Trophoblast cell (in vitro differentiated cells and primary cell): ENCODE results near the gene GCLC.

Experiments
- DNase-seq, 2 donors: peaks; one replicate each; pipeline ENCODE4 v3.0.0-alpha.2; 2016
- H2AFZ ChIP-seq: 2 replicates; pipeline ENCODE4 v1.6.1; 2013; ENCODE audit warnings: low read length, moderate library complexity, mild to moderate bottlenecking; ENCODE audit not compliant: insufficient read depth, poor library complexity
- H2AK5ac ChIP-seq: 2 replicates; pipeline ENCODE4 v1.6.1; 2013; ENCODE audit warnings: mild to moderate bottlenecking, low read length
- H2BK120ac ChIP-seq: 2 replicates; pipeline ENCODE4 v1.6.1; 2013; ENCODE audit warnings: low read length, mild to moderate bottlenecking, moderate library complexity; ENCODE audit not compliant: insufficient read depth, poor library complexity
- H2BK12ac ChIP-seq: 2 replicates; pipeline ENCODE4 v1.6.1; 2013; ENCODE audit warnings: mild to moderate bottlenecking, low read length, moderate library complexity
- H2BK5ac ChIP-seq: 2 replicates; pipeline ENCODE4 v1.6.1; 2013; ENCODE audit warnings: low read length, low read depth, moderate library complexity, mild to moderate bottlenecking; ENCODE audit not compliant: poor library complexity
- H3K14ac ChIP-seq: 2 replicates; pipeline ENCODE4 v1.6.1; 2013; ENCODE audit warnings: mild to moderate bottlenecking, low read length
- H3K18ac ChIP-seq: 2 replicates; pipeline ENCODE4 v1.6.1; 2013; ENCODE audit warnings: mild to moderate bottlenecking, low read length
- H3K23ac ChIP-seq: 2 replicates; pipeline ENCODE4 v1.6.1; 2013; ENCODE audit warnings: low read length
- H3K27ac ChIP-seq: 2 replicates; pipeline ENCODE4 v1.5.1; 2013; ENCODE audit warnings: low read depth, mild to moderate bottlenecking, inconsistent platforms, low read length, moderate library complexity
- H3K27me3 ChIP-seq: 2 replicates; pipeline ENCODE4 v1.6.1; 2013; ENCODE audit warnings: inconsistent platforms, mild to moderate bottlenecking, low read length, moderate library complexity; ENCODE audit not compliant: insufficient read depth
- H3K36me3 ChIP-seq, 2 experiments: 1 replicate in 1 of 2; 2 replicates in 1 of 2; pipeline ENCODE4 v1.6.1; 2013; ENCODE audit warnings: low read length in 2 of 2, mild to moderate bottlenecking in 2 of 2, moderate library complexity in 1 of 2; ENCODE audit not compliant: insufficient read depth in 2 of 2, control insufficient read depth in 1 of 2
- H3K4ac ChIP-seq: 2 replicates; pipeline ENCODE4 v1.6.1; 2013; ENCODE audit warnings: low read depth, mild to moderate bottlenecking, low read length, moderate library complexity
- H3K4me1 ChIP-seq, 2 experiments: 1 replicate in 1 of 2; 2 replicates in 1 of 2; pipeline ENCODE4 v1.6.1; 2013; ENCODE audit warnings: low read length in 2 of 2, mild to moderate bottlenecking in 2 of 2, moderate library complexity in 1 of 2; ENCODE audit not compliant: insufficient read depth in 2 of 2, control insufficient read depth in 1 of 2
- H3K4me2 ChIP-seq: 2 replicates; pipeline ENCODE4 v1.6.1; 2013; ENCODE audit warnings: inconsistent platforms, mild to moderate bottlenecking, low read length, moderate library complexity
- H3K4me3 ChIP-seq: 2 replicates; pipeline ENCODE4 v1.5.1; 2013; ENCODE audit warnings: mild to moderate bottlenecking, low read depth, low read length, inconsistent platforms
- H3K79me1 ChIP-seq: one replicate; pipeline ENCODE4 v1.6.1; 2013; ENCODE audit warnings: low read length
- H3K79me2 ChIP-seq: 2 replicates; pipeline ENCODE4 v1.6.1; 2013; ENCODE audit warnings: low read length, mild to moderate bottlenecking; ENCODE audit not compliant: control insufficient read depth, insufficient read depth, poor library complexity
- H3K9ac ChIP-seq: 2 replicates; pipeline ENCODE4 v1.6.1; 2013; ENCODE audit warnings: mild to moderate bottlenecking, low read length
- H3K9me3 ChIP-seq: 2 replicates; pipeline ENCODE4 v1.6.1; 2013; ENCODE audit warnings: low read depth, mild to moderate bottlenecking, control low read depth, inconsistent platforms, low read length; ENCODE audit not compliant: insufficient read depth
- H4K12ac ChIP-seq: 2 replicates; pipeline ENCODE4 v1.6.1; 2013; ENCODE audit warnings: low read depth, mild to moderate bottlenecking, low read length, moderate library complexity
- H4K8ac ChIP-seq: 2 replicates; pipeline ENCODE4 v1.6.1; 2013; ENCODE audit warnings: low read depth, mild to moderate bottlenecking, low read length, moderate library complexity
- H4K91ac ChIP-seq: one replicate; pipeline ENCODE4 v1.6.1; 2013; ENCODE audit warnings: low read depth, mild to moderate bottlenecking, low read length, moderate library complexity
- WGBS: extraction: QIAGEN DNeasy Blood & Tissue Kit; methylation state at CpG from one replicate; pipeline ENCODE4 v1.1.7; 2013; ENCODE audit warnings: missing lambda C conversion rate; ENCODE audit not compliant: insufficient read length, insufficient coverage; ENCODE audit errors: extremely low coverage; 5-methylcytosine and 5-hydroxymethylcytosine counted together

The GCLC gene

DNA sequence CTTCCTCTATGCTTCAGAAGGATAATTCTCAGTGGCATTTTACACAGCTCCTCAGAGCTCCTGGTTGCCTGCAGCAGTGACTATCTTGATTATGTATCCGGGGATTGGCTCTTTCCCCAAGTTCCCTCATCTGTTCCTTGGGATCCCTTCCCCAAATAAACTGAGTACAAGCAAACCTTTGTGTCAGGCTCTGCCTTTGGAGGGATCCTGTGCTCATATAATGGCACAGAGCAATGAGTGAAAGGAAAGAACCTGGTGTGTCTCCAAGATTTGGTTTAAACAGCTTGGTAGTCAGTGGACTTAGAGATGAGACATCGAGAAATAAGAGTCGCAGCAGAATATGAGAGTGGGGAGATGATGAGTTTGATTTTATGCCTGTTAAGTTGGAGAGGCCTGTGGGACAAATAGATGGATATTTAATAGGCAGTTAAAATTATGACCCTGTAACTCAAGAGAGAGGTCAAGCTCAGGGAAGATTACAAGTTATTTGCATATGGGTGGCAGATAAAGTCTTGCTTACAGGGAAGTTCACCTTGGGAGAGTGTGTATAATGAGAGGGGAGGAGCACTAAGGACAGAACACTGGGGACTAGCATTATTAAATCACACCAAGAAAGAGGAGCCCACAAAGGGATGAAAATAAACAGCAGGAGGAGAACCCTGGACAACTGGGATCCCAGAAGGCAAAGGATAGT, 44.1 kb upstream of the GCLC start:
- no CpG with 5 or more reads among the region's 3 CpGs for WGBS
- Histone ChIP-seq H3K4ac (no peak overlapping the region), H4K8ac (no peak overlapping the region), H2BK12ac (no peak overlapping the region), H2BK5ac (no peak overlapping the region), H4K12ac (no peak overlapping the region), H3K9ac (no peak overlapping the region), H3K18ac (no peak overlapping the region), H3K36me3 (no peaks in the 10 kb centered on the region), H2AK5ac (no peak overlapping the region), H3K79me1 (no peaks in the 10 kb centered on the region), H3K4me2 (no peak overlapping the region), H3K4me1 (peaks cover 0 to 3% of the 10 kb centered on the region in 2 experiments), H3K9me3 (peaks cover under 1% of the 10 kb centered on the region), H3K14ac (no peak overlapping the region), H3K23ac (no peak overlapping the region), H2BK120ac (no peak overlapping the region), H3K4me3 (no peak overlapping the region), H2AFZ (no peak overlapping the region), H4K91ac (no peak overlapping the region), H3K79me2 (no peaks in the 10 kb centered on the region), H3K27me3 (no peaks in the 10 kb centered on the region), H3K27ac (no peak overlapping the region)
- DNase-seq = no peak

GRCh38 chr6:53587291-53587690, 42.4 kb upstream of the GCLC start:
- H4K12ac ChIP-seq = no peak overlapping the region
- H2BK120ac ChIP-seq = no peak overlapping the region
- H3K18ac ChIP-seq = no peak overlapping the region
- H3K23ac ChIP-seq = no peak overlapping the region
- H4K8ac ChIP-seq = no peak overlapping the region
- no peak overlapping the region for H3K4me2 ChIP-seq
- H2BK12ac ChIP-seq = no peak overlapping the region
- no peaks in the 10 kb centered on the region for H3K79me2 ChIP-seq
- H2AK5ac ChIP-seq = no peak overlapping the region
- no peaks in the 10 kb centered on the region for H3K36me3 ChIP-seq
- H3K4ac ChIP-seq = no peak overlapping the region
- no peak overlapping the region for H2BK5ac ChIP-seq
- no peak overlapping the region for H3K27ac ChIP-seq
- WGBS = no CpG with 5 or more reads among the region's 1 CpG
- H4K91ac ChIP-seq = no peak overlapping the region
- no peaks in the 10 kb centered on the region for H3K27me3 ChIP-seq
- H3K9me3 ChIP-seq = peaks cover 3% of the 10 kb centered on the region
- no peaks in the 10 kb centered on the region for H3K79me1 ChIP-seq
- no peak overlapping the region for H2AFZ ChIP-seq
- H3K9ac ChIP-seq = no peak overlapping the region
- H3K4me3 ChIP-seq = no peak overlapping the region
- H3K14ac ChIP-seq = no peak overlapping the region
- DNase-seq = no peak
- no peaks in the 10 kb centered on the region for H3K4me1 ChIP-seq

DNA sequence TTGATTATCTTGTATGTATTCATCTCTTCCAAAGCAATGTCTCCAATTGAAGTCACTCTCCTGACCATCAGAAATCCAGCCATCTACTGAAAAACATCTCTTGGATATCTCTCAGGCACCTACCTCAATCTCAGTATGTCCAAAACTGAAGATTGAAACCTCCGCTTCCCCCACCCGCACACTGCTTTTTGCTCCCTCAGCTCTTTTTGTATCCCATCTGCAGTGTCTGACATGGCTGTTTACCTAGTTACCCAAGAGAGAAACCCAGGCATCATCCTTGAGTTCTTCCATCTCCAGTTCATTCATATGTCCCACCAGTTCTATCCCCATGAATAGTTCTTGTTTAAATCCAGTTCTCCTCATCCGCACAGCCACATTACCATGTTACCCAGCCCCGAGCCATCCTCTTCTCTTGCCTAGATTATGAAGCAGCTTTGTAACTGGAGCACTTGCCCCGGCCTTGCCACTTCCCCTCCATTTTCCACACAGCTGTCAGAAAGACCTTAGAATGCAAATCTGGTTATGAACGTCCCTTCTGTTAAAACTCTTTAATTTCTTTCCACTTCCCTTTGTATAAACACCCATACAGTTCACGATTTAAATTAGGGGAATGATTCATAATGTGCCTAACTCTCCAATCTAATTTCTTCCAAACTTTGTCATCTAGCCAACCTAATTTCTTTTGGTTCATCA, 40.5 kb upstream of the GCLC start:
- Histone ChIP-seq H3K23ac (no peak overlapping the region), H3K4me2 (no peak overlapping the region), H3K79me2 (no peaks in the 10 kb centered on the region), H4K8ac (no peak overlapping the region), H3K4me3 (no peak overlapping the region), H3K36me3 (no peaks in the 10 kb centered on the region), H3K9ac (no peak overlapping the region), H2BK5ac (no peak overlapping the region), H3K9me3 (peaks cover 3% of the 10 kb centered on the region), H4K91ac (no peak overlapping the region), H2BK120ac (no peak overlapping the region), H3K27ac (no peak overlapping the region), H4K12ac (no peak overlapping the region), H2BK12ac (no peak overlapping the region), H3K27me3 (no peaks in the 10 kb centered on the region), H3K14ac (no peak overlapping the region), H3K79me1 (no peaks in the 10 kb centered on the region), H3K4me1 (no peaks in the 10 kb centered on the region), H3K4ac (no peak overlapping the region), H3K18ac (no peak overlapping the region), H2AK5ac (no peak overlapping the region), H2AFZ (no peak overlapping the region)
- WGBS = no CpG with 5 or more reads among the region's 7 CpGs
- no peak for DNase-seq

- Histone ChIP-seq H3K9ac (no peak overlapping the region), H2BK5ac (no peak overlapping the region), H3K36me3 (no peaks in the 10 kb centered on the region), H2BK12ac (no peak overlapping the region), H3K14ac (no peak overlapping the region), H3K27me3 (no peaks in the 10 kb centered on the region), H4K8ac (no peak overlapping the region), H3K79me2 (no peaks in the 10 kb centered on the region), H3K27ac (no peak overlapping the region), H3K4me1 (no peaks in the 10 kb centered on the region), H3K4ac (no peak overlapping the region), H3K23ac (no peak overlapping the region), H2AFZ (no peak overlapping the region), H3K4me3 (no peak overlapping the region), H3K18ac (no peak overlapping the region), H2BK120ac (no peak overlapping the region), H3K9me3 (peaks cover 3% of the 10 kb centered on the region), H3K4me2 (no peak overlapping the region), H4K91ac (no peak overlapping the region), H4K12ac (no peak overlapping the region), H2AK5ac (no peak overlapping the region), H3K79me1 (no peaks in the 10 kb centered on the region)
- DNase-seq = no peak
- WGBS = no CpG with 5 or more reads among the region's 2 CpGs
Measured at GRCh38 chr6:53584726-53585125, 39.8 kb upstream of the GCLC start.
